Measurements from ENCODE around the gene SLC16A10. TPM values are rescaled to one million over a fixed set of nuclear protein-coding genes. Genes with fewer than 3 reads are reported as not detected.

Gene SLC16A10
- total RNA-seq, 2 donors from 2014 or later, result 8.7 to 13.8 TPM

DNA sequence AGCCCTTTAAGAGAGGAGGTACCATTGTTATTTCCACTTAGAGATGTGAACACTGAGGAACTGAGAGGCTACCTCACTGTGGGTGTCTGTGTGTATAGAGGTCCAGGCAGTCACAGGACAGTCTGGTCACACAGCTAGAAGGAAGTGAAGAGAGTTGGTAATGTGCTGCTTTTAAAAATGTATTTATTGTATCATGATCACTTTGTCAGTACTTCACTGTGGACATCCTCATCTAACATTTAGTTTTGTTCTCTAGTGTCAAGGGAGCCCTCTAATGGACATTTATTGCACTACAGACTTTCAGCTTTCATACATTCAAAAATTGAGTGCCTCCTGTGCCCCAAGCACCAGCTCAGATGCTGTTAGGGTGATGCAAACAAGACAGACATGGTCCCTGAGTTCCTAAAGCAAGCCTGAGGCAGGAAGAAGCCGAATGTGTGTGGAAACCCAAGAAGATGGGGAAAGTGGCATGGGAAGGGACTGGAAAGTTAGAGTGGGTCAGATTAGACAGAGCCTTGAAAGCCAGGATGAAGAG is 123.0 kb downstream of the SLC16A10 start:
- Mint-ChIP-seq H3K27ac (no peak overlapping the region), H3K36me3 (ENCODE audit: low read depth) (no peaks in the 10 kb centered on the region), H3K4me3 (no peak overlapping the region), H3K9me3 (no peaks in the 10 kb centered on the region), H3K4me1 (peaks cover 11% of the 10 kb centered on the region), H3K27me3 (ENCODE audit: insufficient read depth) (no peaks in the 10 kb centered on the region)
- Histone ChIP-seq H3K9ac (ENCODE audit: extremely low read depth, low read length, poor library complexity, severe bottlenecking) (no peak overlapping the region), H3K4me3 (ENCODE audit: low read length) (no peak overlapping the region), H3K4me1 (ENCODE audit: control insufficient read depth, insufficient read depth, low read length) (peaks cover under 1% of the 10 kb centered on the region), H3K27me3 (ENCODE audit: control insufficient read depth, insufficient read depth, low read length, poor library complexity, severe bottlenecking) (no peaks in the 10 kb centered on the region), H3K27ac (ENCODE audit: low read depth, low read length) (no peak overlapping the region), H3K9me3 (ENCODE audit: control insufficient read depth, low read length) (no peaks in the 10 kb centered on the region), H3K36me3 (ENCODE audit: control insufficient read depth, insufficient read depth, low read length) (no peaks in the 10 kb centered on the region)
- DNase-seq, result peak; percentile 53
- TF ChIP-seq, protein P1, sequence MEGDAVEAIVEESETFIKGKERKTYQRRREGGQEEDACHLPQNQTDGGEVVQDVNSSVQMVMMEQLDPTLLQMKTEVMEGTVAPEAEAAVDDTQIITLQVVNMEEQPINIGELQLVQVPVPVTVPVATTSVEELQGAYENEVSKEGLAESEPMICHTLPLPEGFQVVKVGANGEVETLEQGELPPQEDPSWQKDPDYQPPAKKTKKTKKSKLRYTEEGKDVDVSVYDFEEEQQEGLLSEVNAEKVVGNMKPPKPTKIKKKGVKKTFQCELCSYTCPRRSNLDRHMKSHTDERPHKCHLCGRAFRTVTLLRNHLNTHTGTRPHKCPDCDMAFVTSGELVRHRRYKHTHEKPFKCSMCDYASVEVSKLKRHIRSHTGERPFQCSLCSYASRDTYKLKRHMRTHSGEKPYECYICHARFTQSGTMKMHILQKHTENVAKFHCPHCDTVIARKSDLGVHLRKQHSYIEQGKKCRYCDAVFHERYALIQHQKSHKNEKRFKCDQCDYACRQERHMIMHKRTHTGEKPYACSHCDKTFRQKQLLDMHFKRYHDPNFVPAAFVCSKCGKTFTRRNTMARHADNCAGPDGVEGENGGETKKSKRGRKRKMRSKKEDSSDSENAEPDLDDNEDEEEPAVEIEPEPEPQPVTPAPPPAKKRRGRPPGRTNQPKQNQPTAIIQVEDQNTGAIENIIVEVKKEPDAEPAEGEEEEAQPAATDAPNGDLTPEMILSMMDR (conservative IDR thresholded peaks at IDR 0.05), result peak; percentile 82
- 49% methylated on average over 1 of the region's 1 CpG; no CpG with 5 or more reads in 1 of the 2 experiments for WGBS, 2 experiments (ENCODE audit: insufficient coverage in 1 of 2, insufficient read length in 1 of 2)

DNA sequence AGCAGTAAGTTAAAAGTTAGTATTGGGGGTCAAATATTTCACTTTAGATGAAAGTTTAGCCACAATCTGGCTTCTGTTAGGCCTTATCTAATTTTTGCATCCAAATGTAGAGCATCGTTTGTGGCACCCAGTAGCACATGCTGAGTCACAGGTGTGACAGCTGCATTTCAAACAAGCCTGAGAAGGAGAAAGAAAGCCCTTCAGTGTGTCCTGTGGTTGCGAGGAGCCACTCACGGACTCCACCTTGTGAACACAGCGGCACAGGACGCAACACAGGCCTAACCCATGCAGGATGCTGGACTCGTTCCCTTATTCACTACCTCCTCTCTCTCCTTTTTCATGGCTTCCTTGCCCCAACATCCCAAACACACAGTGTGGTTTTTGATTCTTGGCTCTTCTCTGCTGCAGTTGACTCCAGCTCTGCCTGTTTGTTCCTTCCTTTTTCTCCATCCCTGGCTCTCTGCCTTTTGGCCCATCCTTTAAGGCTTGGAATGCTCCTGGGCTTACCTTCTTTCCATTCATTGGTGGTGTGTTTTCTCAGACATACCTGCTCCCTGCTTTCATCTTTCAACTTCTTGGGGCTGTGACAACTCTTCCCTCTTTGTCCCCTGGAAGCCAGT is 124.2 kb downstream of the SLC16A10 start:
- no peak overlapping the region for H3K4me3 Mint-ChIP-seq

GRCh38 chr6:111212625-111213024 is 125.3 kb downstream of the SLC16A10 start:
- 71 to 93% methylated on average over 1 to 3 of the region's 3 CpGs for WGBS, 2 experiments (ENCODE audit: insufficient coverage in 1 of 2, insufficient read length in 1 of 2)
- TF ChIP-seq, protein P1 (conservative IDR thresholded peaks at IDR 0.05), result no peak
- Histone ChIP-seq H3K4me1 (ENCODE audit: control insufficient read depth, insufficient read depth, low read length) (no peaks in the 10 kb centered on the region), H3K27me3 (ENCODE audit: control insufficient read depth, insufficient read depth, low read length, poor library complexity, severe bottlenecking) (no peaks in the 10 kb centered on the region), H3K9me3 (ENCODE audit: control insufficient read depth, low read length) (no peaks in the 10 kb centered on the region), H3K27ac (ENCODE audit: low read depth, low read length) (no peak overlapping the region), H3K4me3 (ENCODE audit: low read length) (no peak overlapping the region), H3K36me3 (ENCODE audit: control insufficient read depth, insufficient read depth, low read length) (no peaks in the 10 kb centered on the region), H3K9ac (ENCODE audit: extremely low read depth, low read length, poor library complexity, severe bottlenecking) (no peak overlapping the region)
- peaks cover 6% of the 10 kb centered on the region for H3K4me1 Mint-ChIP-seq
- H3K4me3 Mint-ChIP-seq, result no peak overlapping the region
- no peaks in the 10 kb centered on the region for H3K36me3 Mint-ChIP-seq (ENCODE audit: low read depth)
- no peaks in the 10 kb centered on the region for H3K27me3 Mint-ChIP-seq (ENCODE audit: insufficient read depth)
- no peaks in the 10 kb centered on the region for H3K9me3 Mint-ChIP-seq
- no peak for DNase-seq
- no peak overlapping the region for H3K27ac Mint-ChIP-seq

More for the DNA sequence above, 124.2 kb downstream of the SLC16A10 start:
- Histone ChIP-seq H3K27me3 (ENCODE audit: control insufficient read depth, insufficient read depth, low read length, poor library complexity, severe bottlenecking) (no peaks in the 10 kb centered on the region), H3K36me3 (ENCODE audit: control insufficient read depth, insufficient read depth, low read length) (no peaks in the 10 kb centered on the region), H3K9me3 (ENCODE audit: control insufficient read depth, low read length) (no peaks in the 10 kb centered on the region), H3K9ac (ENCODE audit: extremely low read depth, low read length, poor library complexity, severe bottlenecking) (no peak overlapping the region), H3K4me3 (ENCODE audit: low read length) (no peak overlapping the region), H3K27ac (ENCODE audit: low read depth, low read length) (no peak overlapping the region), H3K4me1 (ENCODE audit: control insufficient read depth, insufficient read depth, low read length) (no peaks in the 10 kb centered on the region)
- DNase-seq, result peak; percentile 51
- 86 to 96% methylated on average over 2 to 6 of the region's 6 CpGs for WGBS, 2 experiments (ENCODE audit: insufficient coverage in 1 of 2, insufficient read length in 1 of 2)
- TF ChIP-seq, protein P1 (conservative IDR thresholded peaks at IDR 0.05), result no peak
- Mint-ChIP-seq H3K9me3 (no peaks in the 10 kb centered on the region), H3K4me1 (peaks cover 11% of the 10 kb centered on the region), H3K27ac (no peak overlapping the region), H3K27me3 (ENCODE audit: insufficient read depth) (no peaks in the 10 kb centered on the region), H3K36me3 (ENCODE audit: low read depth) (no peaks in the 10 kb centered on the region)
